Limb (tissue), 2 donors: ENCODE results near the gene RPLP2.

ENCODE experiments used
- DNase-seq, 2 donors: peaks; one replicate each; pipeline ENCODE4 v3.0.0-alpha.2; 2016; ENCODE audit errors: extremely low spot score in 2 of 2

RPLP2 gene

GRCh38 chr11:791658-792534, 17.9 kb upstream of the RPLP2 start:
- no peak for DNase-seq

GRCh38 chr11:792535-792821, 17.3 kb upstream of the RPLP2 start:
- DNase-seq = no peak

DNA sequence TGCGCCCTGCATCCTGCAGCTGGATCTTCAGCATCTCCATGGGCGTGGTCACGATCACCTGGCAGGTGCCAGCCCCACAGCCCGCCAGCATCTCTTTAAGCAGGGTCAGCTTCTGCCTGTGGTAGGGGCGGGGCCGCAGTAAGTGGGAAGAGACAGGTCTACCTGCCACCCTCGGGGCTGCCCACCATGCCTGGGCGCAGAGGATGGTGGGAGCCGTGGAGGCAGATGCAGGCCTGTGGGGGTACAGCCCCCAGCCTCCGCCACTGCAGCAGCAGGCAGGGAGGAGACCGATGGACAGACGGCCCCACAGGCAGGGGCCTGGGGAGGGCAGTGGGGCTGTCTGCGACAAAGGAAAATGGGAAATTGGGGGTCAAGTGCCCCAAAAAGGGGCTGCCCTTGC, 16.9 kb upstream of the RPLP2 start:
- DNase-seq = no peak

GRCh38 chr11:793556-793955, 16.2 kb upstream of the RPLP2 start:
- no peak for DNase-seq

DNA sequence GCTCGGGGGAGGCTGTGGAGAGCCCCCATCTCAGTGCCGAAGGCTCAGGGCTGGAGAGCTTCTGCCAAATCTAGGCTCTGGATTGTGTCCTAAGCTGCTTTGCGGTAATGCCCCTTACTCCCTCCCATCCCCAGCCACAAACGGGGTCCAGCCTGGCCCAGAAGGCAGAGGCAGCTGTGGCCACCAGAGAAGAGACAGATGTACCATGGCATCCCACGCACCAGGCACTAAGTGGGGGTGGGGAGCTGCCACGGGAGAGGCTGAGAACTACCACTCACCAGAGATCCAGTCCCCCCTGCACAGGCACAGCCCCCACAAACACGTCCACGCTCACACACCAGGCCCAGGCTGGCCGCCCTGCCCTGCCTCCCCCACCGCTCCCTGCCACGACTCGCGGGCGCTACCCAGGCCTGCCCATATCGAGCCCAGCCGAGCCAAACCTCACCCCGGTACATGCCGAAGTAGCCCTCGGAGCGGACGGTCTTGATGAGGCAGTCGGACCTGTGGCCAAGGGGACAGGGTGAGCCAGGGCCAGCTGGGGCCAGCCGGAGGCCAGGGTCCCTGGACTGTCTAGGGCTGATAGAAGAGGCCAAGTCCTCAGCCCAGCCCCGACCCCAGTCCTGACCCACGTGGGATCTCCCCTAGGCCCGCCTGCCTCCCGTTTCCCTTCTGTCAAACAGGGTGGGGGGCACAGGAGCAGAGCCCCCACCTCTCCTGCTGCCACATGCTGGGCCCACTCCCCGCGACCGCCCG, 15.6 kb upstream of the RPLP2 start:
- no peak for DNase-seq

- DNase-seq = no peak
Measured at GRCh38 chr11:794766-795633, 14.8 kb upstream of the RPLP2 start.

GRCh38 chr11:795634-796564, 13.9 kb upstream of the RPLP2 start:
- DNase-seq = peak; percentile 45 to 81

DNA sequence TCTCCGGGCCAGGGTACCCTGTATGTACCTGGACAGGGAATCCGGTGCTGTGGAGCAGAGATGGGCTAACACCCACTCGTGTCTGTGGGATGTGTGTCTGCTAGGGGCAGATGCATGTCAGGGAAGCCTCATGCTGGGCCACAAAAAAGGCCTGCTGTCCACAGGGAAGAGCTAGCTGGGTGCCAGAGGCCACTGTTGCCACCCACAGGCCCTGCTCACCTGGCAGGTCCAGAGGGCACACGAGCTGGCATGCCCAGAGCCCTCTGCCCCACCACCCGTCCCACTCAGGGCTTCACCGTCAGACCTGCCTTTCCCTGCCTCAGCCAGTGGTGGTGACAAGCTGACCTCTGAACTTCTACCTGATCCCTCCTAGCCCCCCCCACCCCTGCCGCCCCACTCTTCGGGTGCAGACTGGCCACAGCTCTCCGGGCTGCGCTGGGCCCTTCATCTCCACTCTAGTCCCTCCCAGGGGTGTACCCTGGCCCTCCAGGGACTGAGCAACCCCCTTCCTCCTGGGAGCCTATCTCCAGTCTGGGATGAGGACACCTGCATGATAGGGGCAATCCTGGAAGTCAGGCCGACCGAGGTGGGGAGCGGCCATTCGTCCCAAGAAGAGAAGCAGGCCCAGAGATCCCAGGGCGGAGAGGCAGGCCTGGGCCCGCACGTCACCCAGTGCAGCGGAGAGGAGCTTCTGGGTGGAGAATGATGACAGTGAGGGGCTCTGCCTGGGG, 13.0 kb upstream of the RPLP2 start:
- no peak for DNase-seq

DNA sequence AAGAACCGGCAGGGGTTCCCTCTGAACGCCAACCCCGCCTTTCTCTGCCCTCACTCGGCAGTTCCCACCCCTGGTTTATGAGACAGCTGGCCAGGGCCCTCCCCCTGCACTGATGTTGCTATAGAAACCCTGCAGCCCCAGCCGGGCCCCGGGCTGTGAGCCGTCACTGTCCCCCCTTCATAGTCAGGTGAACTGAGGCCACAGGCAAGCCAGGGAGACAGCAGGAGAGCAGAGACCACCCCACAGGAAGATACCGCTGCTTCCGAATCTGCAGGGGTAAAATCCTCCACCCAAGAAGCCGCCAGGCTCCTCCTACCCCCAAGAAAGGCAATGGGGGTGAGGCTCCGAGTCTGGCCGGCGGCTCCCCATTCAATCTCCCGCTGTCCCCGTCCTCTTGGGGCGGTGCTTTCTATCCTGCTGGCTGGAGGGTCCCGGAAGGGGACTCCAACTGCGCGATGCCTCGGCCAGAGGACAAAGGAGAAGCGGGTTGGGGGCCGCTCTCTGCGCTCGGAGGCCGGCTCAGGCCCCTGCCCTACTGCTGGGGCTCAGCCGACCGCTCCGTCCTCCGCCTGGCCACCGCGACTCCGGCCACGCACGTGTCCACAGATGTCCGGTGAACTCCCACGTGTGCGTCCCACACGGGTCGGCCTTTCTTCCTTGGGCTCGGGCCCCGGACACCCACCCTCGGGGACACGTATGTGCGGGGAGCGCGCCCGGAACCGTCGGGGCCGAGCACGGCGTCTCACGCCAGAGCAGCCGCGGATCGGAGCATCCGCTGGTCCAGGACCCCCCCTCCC, 12.3 kb upstream of the RPLP2 start:
- peak; percentile 89 for DNase-seq

GRCh38 chr11:798093-798713, 11.6 kb upstream of the RPLP2 start, which contains the start of gene SLC25A22:
Gene SLC25A22, minus strand, starts transcription at chr11:798281. Its CDS starts 3,275 bp downstream, at chr11:795006.
- DNase-seq = peak; percentile 85 to 92

GRCh38 chr11:799641-800316, 10.0 kb upstream of the RPLP2 start:
- DNase-seq = no peak

- DNase-seq = no peak
Measured at GRCh38 chr11:800473-800872, 9.3 kb upstream of the RPLP2 start.

GRCh38 chr11:801097-801780, 8.5 kb upstream of the RPLP2 start:
- no peak for DNase-seq

GRCh38 chr11:802018-802617, 7.6 kb upstream of the RPLP2 start:
- DNase-seq = no peak

DNA sequence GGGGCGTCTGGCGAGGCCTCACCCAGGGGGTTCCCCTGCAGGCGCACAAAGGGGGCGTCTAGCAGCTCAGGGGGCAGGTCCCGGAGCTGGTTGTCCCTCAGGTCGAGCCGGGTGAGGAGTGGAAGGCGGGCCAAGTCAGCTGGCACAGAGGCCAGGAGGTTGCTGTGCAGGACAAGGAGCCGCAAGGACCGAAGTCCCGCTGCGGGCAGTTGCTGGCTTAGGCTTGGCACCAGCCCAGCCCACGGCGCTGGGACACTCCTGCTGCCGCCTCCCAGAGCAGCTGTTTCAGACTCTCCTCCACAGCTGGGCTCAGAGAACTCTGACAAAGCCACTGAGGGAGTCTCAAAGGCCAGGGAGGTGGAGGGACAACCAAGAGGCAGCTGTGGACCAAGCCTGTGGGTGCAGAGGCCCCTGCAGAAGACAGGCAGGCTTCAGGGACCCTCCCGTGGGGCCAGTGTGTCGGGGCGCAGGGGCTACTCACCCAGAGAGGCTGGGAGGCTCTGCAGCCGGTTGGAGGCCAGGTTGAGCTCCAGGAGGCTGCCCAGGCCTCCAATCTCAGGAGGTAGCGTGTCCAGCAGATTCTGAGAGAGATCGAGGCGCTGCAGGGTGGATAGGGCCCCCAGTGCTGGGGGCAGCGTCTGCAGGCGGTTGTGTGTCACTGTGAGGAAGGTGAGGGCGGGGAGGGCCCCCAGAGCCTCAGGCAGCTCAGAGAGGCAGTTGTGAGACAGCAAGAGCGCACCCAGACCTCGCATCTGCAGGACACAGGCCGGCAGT, 6.9 kb upstream of the RPLP2 start:
- DNase-seq = no peak

GRCh38 chr11:803467-803742, 6.4 kb upstream of the RPLP2 start:
- DNase-seq = no peak
